Renal cortex interstitium (tissue), 11 donors: ENCODE data around the gene SSC5D. TPM values are rescaled to one million over a fixed set of nuclear protein-coding genes. Genes with fewer than 3 reads are reported as not detected.
"Not testable (repeated sequence)": the region's sequence is repeated elsewhere in the genome, so short reads cannot be mapped to it uniquely, and the experiment has no call there.

ENCODE experiments used
- DNase-seq, 11 donors: peaks; one replicate each; pipeline ENCODE4 v3.0.0-alpha.2; 2013; ENCODE audit warnings: low read depth in 9 of 11, low spot score in 4 of 11; ENCODE audit errors: extremely low read depth in 1 of 11
- polyA plus RNA-seq, 3 donors: library from polyadenylated mRNA; unstranded; fragments of 120-200 nt; gene quantifications; one replicate each; pipeline ENCODE4 v1.2.1, GENCODE V29; 2013; ENCODE audit not compliant: insufficient read length in 3 of 3

Gene SSC5D
- polyA plus RNA-seq, 3 donors: 1.5 to 2.5 (median 1.6) TPM

GRCh38 chr19:55495646-55496349 is 7.6 kb downstream of the SSC5D start:
- DNase-seq: no peak

DNA sequence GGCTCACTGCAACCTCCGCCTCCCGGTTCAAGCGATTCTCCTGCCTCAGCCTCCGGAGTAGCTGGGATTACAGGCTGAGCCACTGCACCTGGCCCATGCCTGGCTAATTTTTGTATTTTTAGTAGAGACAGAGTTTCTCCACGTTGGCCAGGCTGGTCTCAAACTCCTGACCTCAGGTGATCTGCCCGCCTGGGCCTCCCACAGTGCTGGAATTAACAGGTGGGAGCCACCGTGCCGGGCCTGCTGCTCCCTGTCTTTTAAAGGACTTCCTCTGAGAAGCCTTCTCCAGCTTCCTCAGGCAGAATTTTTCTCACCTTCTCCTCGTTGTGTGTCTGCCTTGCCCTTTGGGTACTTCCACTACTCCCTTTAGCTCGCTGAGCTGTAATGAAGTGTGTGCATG is 8.6 kb downstream of the SSC5D start:
- DNase-seq: not testable (repeated sequence)

DNA sequence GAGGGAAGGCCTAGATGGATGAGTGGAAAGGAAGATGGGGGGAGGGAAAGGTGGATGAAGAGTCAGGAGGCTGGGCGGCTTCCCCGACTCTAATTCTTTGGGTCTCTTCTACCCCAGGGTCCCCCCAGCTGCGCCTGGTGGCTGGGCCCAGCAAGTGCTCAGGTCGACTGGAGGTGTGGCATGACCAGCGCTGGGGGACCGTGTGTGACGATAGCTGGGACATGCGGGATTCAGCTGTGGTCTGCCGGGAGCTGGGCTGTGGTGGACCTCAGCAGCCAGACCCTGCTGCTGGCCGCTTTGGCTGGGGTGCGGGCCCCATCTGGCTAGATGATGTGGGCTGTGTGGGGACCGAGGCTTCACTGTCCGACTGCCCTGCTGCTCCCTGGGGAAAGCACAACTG is 9.5 kb downstream of the SSC5D start:
- DNase-seq: no peak

GRCh38 chr19:55498246-55498840 is 10.1 kb downstream of the SSC5D start:
- no peak for DNase-seq

- no peak for DNase-seq
These were observed 12.2 kb downstream of the SSC5D start for GRCh38 chr19:55500368-55500952.

DNA sequence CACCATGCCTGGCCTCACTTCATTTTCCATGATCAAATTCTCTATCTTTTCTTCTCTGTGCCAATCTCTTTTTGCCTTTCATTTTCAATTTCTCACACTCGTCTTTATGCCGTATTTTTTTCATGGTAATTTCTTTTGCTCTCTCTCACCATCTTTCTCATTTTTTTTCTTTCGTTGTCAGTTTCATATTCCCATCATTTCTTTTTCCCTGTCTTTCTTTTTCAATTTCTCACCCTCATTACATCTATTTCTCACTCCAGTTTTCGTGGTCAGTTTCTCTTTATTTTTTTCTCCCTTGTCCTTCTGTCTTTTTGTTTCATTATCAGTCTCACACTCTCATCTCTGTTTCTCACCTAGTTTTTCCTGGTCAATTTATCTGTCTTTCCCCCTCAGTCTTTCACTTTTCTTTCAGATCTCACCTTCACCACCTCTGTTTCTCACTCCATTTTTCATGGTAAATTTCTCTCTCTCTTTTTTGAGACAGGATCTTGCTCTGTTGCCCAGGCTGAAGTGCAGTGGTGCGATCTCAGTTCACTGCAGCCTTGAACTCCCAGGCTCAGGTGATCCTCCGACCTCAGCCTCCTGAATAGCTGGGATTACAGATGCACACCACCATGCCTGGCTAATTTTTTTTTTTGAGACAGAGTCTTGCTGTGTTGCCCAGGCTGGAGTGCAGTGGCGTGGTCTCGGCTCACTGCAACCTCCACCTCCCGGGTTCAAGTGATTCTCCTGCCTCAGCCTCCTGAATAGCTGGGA is 14.1 kb downstream of the SSC5D start:
- no peak for DNase-seq

DNA sequence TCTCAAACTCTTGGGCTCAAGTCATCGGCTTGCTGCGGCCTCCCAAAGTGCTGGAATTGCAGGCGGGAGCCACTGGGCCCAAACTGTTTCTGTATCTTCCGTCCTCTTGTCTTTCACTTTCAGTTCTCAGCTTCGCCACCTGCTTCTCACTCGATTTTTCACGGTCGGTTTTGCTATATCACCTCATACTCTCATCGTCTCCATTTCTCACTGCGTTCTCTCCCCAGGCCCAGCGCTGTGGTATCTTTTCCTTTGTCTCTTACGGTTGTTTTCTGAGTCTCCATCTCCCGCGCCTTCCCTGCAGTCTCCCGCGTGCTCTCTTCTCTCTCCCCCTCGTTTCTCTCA is 14.9 kb downstream of the SSC5D start:
- DNase-seq: no peak

- DNase-seq: peak; percentile 78 to 89 (median 86)
These were observed 15.4 kb downstream of the SSC5D start for GRCh38 chr19:55503502-55504251.

- DNase-seq: no peak
These were observed 16.0 kb downstream of the SSC5D start for GRCh38 chr19:55504252-55504603.

- no peak for DNase-seq
These were observed 16.7 kb downstream of the SSC5D start for GRCh38 chr19:55504981-55505380.

GRCh38 chr19:55508120-55508519 is 19.9 kb downstream of the SSC5D start:
- DNase-seq: no peak

DNA sequence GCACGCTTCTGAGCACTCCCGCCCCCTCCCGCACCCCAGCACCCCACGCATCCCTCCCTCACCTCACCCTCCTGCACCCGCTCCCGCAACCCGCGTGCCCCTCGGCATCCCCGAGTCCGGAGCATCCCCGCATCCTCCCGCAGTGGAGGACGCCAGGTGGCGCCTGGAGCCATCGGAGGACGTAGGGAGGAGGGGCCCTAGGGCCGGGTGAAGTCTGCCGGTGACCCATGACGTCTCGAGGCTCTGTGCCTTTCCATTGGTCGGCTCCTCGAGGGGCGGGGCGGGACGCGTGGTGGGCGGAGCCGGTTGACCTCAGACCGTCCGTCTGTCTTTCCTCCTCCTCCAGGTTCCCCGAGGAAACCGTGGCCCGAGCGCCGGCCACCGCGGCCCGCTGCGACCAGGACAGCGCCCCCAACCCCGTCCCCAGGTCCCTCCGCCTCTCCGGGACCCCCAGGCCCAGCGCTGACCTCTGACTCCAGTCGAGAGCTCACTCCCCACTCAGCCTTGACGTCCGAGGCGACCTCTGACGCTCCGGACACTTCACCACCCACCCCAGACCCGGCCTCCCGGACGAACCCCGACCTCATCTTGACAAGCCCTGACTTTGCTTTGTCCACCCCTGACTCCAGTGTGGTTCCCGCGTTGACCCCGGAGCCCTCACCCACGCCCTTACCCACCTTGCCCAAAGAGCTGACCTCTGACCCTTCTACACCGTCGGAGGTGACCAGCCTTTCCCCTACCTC is 28.8 kb downstream of the SSC5D start:
- DNase-seq: peak; percentile 77 to 87 (median 81)

DNA sequence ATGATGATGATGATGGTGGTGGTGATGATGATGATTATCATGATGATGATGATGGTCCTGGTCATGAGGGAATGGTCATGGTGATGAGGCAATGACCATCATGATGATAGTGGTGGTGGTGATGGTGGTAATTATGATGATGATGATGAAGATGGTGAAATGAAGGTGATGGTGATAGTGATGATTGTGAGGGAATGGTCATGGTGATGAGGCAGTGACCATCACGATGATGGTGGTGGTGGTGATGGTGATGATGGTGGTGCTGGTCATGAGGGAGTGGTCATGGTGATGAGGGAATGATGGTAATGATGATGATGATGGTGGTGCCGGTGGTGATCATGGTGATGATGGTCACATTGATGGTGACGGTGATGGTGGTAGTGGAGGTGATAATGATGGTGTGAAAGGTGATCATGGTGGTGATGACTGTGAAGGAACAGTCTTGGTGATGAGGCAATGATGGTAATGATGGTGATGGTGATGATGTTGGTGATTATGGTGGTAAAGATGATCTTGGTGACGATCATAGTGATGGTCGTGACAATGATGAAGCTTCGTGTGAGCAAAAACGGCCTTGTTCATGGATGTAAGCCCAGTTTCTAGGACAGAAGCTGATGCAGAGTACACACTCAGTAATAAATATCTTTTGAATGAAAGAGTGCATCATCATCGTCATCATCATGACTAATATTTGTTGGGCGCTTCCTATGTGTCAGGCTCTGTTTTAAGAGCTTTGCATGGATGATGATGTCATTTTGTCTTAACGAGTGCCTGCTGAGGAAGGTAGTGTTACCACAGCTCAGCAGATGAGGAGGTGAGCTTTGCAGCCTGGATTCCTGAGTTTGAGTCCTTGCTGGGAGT is 31.4 kb downstream of the SSC5D start:
- DNase-seq: no peak

DNA sequence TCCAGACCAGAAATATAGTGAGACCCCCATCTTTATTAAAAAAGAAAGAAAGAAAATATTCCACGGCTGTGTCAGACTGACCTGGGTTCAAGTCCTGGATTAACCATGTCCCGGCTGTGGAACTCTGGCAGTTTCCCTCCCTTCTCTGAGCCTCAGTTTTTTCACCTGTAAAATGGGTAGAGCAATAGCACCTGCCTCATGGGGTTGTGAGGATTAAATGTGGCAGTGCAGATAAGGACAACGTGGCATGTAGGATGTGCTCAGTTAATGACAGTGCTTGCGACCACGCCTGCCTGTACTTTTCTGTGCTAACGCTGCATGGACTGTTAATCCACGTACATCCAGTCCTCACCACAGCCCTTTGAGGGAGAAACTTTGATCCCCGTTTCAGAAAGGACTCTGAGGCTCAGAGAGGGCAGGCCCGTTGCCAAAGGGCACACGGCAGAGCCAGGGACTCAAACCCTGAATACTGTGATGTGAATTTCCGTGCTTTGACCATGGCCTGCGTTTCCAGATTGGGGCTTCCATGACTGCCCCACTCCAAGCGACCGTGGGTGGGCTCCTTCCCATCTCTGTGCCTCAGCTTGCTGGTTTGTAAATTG is 32.6 kb downstream of the SSC5D start:
- DNase-seq: no peak

DNA sequence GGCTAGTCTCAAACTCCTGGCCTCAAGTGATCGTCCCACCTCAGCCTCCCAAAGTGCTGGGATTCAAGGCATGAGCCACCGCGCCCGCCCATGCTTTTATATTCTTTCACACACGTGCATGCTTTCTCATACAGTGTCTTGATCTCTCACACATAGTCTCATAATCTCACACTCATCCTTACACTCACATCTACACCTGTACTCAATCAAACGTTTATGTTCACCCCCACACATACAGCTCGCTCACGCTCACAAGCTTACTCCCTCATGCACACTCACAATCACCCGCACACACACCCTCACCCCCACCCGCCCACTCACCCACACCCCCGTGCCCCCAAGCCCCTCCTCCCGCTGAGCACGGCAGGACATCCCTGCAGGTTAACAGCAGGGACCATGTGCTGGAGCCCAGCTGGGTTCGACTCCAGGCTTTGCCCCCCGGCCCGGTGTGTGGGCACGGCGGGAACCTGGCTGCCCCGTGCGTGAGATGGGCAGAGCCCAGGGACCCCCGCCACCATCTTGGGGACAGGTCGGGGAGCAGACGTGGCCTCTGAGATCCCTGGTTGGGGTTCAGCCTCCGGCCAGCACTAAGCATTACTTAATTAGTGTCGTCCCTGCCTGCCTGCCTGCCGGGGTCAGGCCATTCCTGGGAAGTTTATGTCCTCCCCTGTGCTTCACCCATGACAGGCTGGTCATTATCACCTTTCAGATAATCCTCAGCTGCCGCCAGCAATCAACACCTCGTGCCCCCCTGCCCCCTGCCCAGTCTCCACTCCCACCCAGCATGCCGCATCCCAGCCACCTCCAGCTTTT is 37.3 kb downstream of the SSC5D start:
- DNase-seq: no peak
